A673 (cell line): ENCODE data around the gene FHL2. TPM values are rescaled to one million over a fixed set of nuclear protein-coding genes. Genes with fewer than 3 reads are reported as not detected.

Source experiments
- BruUV-seq: library from RNA; stranded (reverse); fragments of 400-500 nt; replicated peaks from 2 replicates; lab custom pipeline; 2021; lab: Mats Ljungman, UMichigan
- CTCF ChIA-PET: fragments of 300-600 bp; sonication (Branson Sonifier 250); formaldehyde crosslinking; loops from one replicate; lab custom pipeline; 2022; ENCODE audit warnings: antibody characterized with exemption; lab: Charles Lee
- POLR2A ChIA-PET: fragments of 300-600 bp; sonication (Branson Sonifier 250); formaldehyde crosslinking; loops from one replicate; lab custom pipeline; 2022; ENCODE audit warnings: antibody characterized with exemption; ENCODE audit not compliant: low non-redundant PET; lab: Charles Lee
- DNase-seq: peaks from one replicate; pipeline ENCODE4 v3.0.0-alpha.2; 2015; ENCODE audit warnings: low spot score
- H3K27ac ChIP-seq: fragments of 200-600 bp; sonication (generic); 2 replicates; pipeline ENCODE4 v1.5.1; 2016; ENCODE audit warnings: mixed run types, low read depth, mild to moderate bottlenecking, mixed read lengths, antibody characterized with exemption, low read length; ENCODE audit not compliant: poor library complexity, severe bottlenecking
- H3K27me3 ChIP-seq: fragments of 200-600 bp; sonication (generic); replicated peaks from 2 replicates; pipeline ENCODE4 v1.6.1; 2017; ENCODE audit warnings: mixed run types, low read depth, mild to moderate bottlenecking, mixed read lengths, antibody characterized with exemption, low read length; ENCODE audit not compliant: insufficient read depth, poor library complexity
- H3K36me3 ChIP-seq: fragments of 200-600 bp; sonication (generic); 2 replicates; pipeline ENCODE4 v1.6.1; 2016; ENCODE audit warnings: mixed run types, mild to moderate bottlenecking, mixed read lengths, antibody characterized with exemption, low read length; ENCODE audit not compliant: insufficient read depth, poor library complexity, severe bottlenecking
- H3K4me1 ChIP-seq: fragments of 200-600 bp; sonication (generic); 2 replicates; pipeline ENCODE4 v1.6.1; 2017; ENCODE audit warnings: mixed run types, mild to moderate bottlenecking, mixed read lengths, antibody characterized with exemption, low read length; ENCODE audit not compliant: insufficient read depth, poor library complexity, severe bottlenecking
- H3K4me3 ChIP-seq: fragments of 200-600 bp; sonication (generic); 2 replicates; pipeline ENCODE4 v1.5.1; 2016; ENCODE audit warnings: low read depth, mixed run types, mild to moderate bottlenecking, mixed read lengths, low read length; ENCODE audit not compliant: poor library complexity, severe bottlenecking
- H3K9me3 ChIP-seq: fragments of 200-600 bp; sonication (generic); 2 replicates; pipeline ENCODE4 v1.6.1; 2016; ENCODE audit warnings: mixed run types, low read depth, mild to moderate bottlenecking, mixed read lengths, antibody characterized with exemption, low read length; ENCODE audit not compliant: poor library complexity, severe bottlenecking
- EZH2 ChIP-seq: fragments of 200-600 bp; sonication (generic); IDR thresholded peaks from 2 replicates; pipeline ENCODE4 v1.6.1; 2017; ENCODE audit warnings: borderline replicate concordance, low read depth, mild to moderate bottlenecking, mixed read lengths, antibody characterized with exemption, low read length; ENCODE audit not compliant: poor library complexity, severe bottlenecking
- intact Hi-C: fragments of 100-400 bp; cut with micrococcal nuclease; formaldehyde crosslinking; loops from one replicate; pipeline ENCODE4 v1.10.0; 2022; ENCODE audit not compliant: unreplicated experiment
- total RNA-seq: library from RNA; stranded (reverse); gene quantifications from 2 replicates; pipeline ENCODE4 v1.2.3, GENCODE V29; 2021
- TF ChIP-seq, protein P1 (sequence below): fragments of 300-800, 200-600 bp; sonication (generic); conservative IDR thresholded peaks from 2 replicates; pipeline ENCODE4 v1.5.1; 2017; ENCODE audit warnings: low read depth, mild to moderate bottlenecking, antibody characterized with exemption, low read length, moderate library complexity, mixed read lengths

The FHL2 gene
- total RNA-seq, 1 experiment from 2014 or later: 4.7 TPM

DNA sequence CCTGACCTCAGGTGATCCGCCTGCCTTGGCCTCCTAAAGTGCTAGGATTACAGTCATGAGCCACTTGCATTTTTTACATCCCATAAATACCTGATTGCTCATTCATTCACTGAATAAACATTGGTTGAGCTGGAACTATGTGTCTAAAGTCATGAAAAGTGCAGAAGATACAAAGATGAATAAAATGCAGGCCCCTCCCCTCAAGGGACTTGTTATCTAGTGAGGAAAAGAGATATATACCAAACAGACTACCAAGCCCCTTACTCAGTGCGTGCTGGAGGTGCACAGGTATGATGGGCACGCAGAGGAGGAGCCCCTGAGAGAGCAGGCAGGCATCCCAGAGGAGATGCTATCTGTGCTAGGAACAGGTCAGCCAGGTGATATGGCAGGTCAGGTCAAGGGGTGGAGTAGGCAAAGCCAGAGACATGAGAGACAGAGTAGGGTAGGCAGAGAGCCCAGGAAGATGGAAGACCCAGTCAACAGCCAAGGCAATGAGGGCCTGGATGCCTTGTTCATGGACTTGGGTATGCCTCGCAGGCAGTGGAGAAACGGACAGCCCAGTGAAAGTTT is 7.7 kb downstream of the FHL2 start:
- ChIA-PET POLR2A (no interaction called here), CTCF (interaction anchor here (0.6 kb wide), 1 partner anchor 164 kb away, joined by 3 read pairs; no protein-coding TSS in a partner anchor)
- H3K36me3 ChIP-seq: no peaks in the 10 kb centered on the region
- H3K4me1 ChIP-seq: no peaks in the 10 kb centered on the region
- H3K27ac ChIP-seq: no peak overlapping the region
- no peak for TF ChIP-seq EZH2
- TF ChIP-seq, protein P1, sequence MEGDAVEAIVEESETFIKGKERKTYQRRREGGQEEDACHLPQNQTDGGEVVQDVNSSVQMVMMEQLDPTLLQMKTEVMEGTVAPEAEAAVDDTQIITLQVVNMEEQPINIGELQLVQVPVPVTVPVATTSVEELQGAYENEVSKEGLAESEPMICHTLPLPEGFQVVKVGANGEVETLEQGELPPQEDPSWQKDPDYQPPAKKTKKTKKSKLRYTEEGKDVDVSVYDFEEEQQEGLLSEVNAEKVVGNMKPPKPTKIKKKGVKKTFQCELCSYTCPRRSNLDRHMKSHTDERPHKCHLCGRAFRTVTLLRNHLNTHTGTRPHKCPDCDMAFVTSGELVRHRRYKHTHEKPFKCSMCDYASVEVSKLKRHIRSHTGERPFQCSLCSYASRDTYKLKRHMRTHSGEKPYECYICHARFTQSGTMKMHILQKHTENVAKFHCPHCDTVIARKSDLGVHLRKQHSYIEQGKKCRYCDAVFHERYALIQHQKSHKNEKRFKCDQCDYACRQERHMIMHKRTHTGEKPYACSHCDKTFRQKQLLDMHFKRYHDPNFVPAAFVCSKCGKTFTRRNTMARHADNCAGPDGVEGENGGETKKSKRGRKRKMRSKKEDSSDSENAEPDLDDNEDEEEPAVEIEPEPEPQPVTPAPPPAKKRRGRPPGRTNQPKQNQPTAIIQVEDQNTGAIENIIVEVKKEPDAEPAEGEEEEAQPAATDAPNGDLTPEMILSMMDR: no peak
- H3K9me3 ChIP-seq: no peaks in the 10 kb centered on the region
- DNase-seq: no peak
- intact Hi-C loops: no loop called here
- no peak overlapping the region for H3K4me3 ChIP-seq
- no TSS peak for BruUV-seq
- no peaks in the 10 kb centered on the region for H3K27me3 ChIP-seq

DNA sequence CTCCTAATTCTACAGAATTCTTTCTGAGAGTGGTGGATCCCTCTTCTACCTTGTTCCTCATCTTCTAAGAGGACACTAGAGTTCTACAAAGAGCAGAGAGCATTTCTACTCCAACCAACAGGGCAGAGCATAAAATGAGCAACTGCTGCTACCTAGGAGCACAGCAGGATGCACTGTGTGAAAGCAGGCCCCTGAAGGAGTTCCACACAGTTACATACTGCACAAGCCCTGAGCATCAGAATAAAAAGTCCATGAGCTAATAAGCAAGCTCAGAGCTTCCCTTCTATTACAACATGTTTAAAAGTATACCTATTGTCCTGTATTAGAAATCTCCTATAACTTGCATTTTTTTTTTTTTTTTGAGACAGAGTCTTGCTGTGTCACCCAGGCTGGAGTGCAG is 8.4 kb downstream of the FHL2 start:
- H3K4me3 ChIP-seq: no peak overlapping the region
- H3K36me3 ChIP-seq: no peaks in the 10 kb centered on the region
- H3K27ac ChIP-seq: no peak overlapping the region
- DNase-seq: no peak
- H3K9me3 ChIP-seq: no peaks in the 10 kb centered on the region
- ChIA-PET POLR2A (no interaction called here), CTCF (interaction anchor here (0.6 kb wide), 1 partner anchor 165 kb away, joined by 3 read pairs; no protein-coding TSS in a partner anchor)
- BruUV-seq: no TSS peak
- no peaks in the 10 kb centered on the region for H3K4me1 ChIP-seq
- intact Hi-C loops: no loop called here
- H3K27me3 ChIP-seq: no peaks in the 10 kb centered on the region
- TF ChIP-seq, protein P1: no peak
- TF ChIP-seq EZH2: no peak

DNA sequence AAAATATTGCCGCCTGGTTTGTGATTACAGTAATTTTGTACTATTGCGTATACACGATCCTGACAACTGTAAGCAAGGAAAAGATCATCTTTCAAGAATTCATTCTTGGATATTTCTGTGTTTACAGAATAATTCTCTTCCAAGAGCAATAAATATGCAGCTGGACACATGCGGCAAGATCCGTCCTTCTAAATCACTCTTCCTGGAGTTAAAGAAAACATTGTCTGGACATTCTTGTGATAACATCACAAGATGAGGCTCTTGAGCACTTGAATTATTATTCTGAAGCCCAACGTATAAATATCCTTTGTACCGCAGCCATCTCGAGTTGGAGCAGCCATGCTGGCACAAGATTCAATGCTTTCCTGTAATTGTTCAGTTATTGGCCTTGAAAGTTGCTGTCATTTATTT is 9.9 kb downstream of the FHL2 start:
- H3K36me3 ChIP-seq: no peaks in the 10 kb centered on the region
- CTCF ChIA-PET: no interaction called here
- H3K9me3 ChIP-seq: no peaks in the 10 kb centered on the region
- BruUV-seq: no TSS peak
- intact Hi-C loops: no loop called here
- no peak overlapping the region for H3K27ac ChIP-seq
- DNase-seq: no peak
- POLR2A ChIA-PET: no interaction called here
- no peaks in the 10 kb centered on the region for H3K27me3 ChIP-seq
- TF ChIP-seq EZH2: no peak
- TF ChIP-seq, protein P1: no peak
- no peak overlapping the region for H3K4me3 ChIP-seq
- H3K4me1 ChIP-seq: no peaks in the 10 kb centered on the region
